Measurements from ENCODE around the gene GDI1.

- no peak for TF ChIP-seq PPARA (CRISPR knock-in tag; IDR thresholded peaks at IDR 0.05; ENCODE audit: borderline replicate concordance)
- no peak for TF ChIP-seq ZNF70 (CRISPR knock-in tag; IDR thresholded peaks at IDR 0.05)
- TF ChIP-seq PATZ1 (CRISPR knock-in tag; IDR thresholded peaks at IDR 0.05; ENCODE audit: borderline replicate concordance) = no peak
- TF ChIP-seq SNAI2 (CRISPR knock-in tag; IDR thresholded peaks at IDR 0.05) = no peak
- TF ChIP-seq ZFP30 (CRISPR knock-in tag; IDR thresholded peaks at IDR 0.05) = no peak
- no peak for TF ChIP-seq RARB (CRISPR knock-in tag; IDR thresholded peaks at IDR 0.05)
These were observed 34.9 kb upstream of the GDI1 start for GRCh38 chrX:154401918-154402621.

All from SK-N-SH treated with all-trans-retinoic acid at 6 μM for 48 hours (cell line).